ENCODE measurements around the gene CDKN1C. TPM values are rescaled to one million over a fixed set of nuclear protein-coding genes. Genes with fewer than 3 reads are reported as not detected.

The CDKN1C gene
- total RNA-seq, 1 donor from 2014 or later, result 67.3 TPM

DNA sequence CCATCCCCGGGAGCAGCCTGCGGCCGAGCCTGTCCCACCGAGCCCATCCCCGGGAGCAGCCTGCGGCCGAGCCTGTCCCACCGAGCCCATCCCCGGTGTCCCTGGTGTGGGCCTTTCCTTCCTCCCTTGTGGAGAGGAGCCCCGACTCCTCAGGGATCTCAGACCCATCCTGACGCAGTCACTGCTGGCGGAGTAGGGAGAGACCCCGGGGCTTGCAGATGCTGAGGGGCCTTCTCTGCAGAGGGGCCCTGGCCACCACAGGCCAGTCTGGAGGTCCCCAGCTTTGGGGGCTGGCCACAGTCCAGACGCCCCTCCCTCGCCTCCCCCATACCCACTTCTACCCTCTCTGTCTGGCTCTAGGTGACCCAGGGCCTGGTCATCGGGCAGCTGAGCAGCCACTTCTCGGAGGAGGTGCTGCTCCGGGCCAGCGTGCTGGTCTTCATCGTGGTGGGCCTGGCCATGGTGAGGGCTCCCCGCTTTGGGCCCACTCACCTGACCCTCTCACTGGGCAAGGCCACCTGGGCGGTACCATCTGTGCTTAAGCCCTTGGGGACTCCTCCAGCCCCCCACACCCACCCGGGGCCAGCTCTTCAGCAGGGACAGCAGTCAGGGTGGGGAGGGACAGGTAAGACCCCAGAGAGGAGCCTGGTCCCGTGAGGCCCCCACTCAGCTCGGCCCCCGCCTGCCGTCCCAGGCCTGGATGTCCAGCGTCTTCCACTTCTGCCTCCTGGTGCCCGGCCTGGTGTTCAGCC lies 36.3 kb upstream of the CDKN1C start:
- H3K4me1 ChIP-seq, result peaks cover 8% of the 10 kb centered on the region
- intact Hi-C loops (cut with DNase I), result no loop called here
- TF ChIP-seq POLR2AphosphoS5 (IDR thresholded peaks at IDR 0.05; ENCODE audit: insufficient read depth in 1 of 2, low read depth in 1 of 2) (no peak), CTCF (IDR thresholded peaks at IDR 0.05) (no peak), POLR2A (IDR thresholded peaks at IDR 0.05) (no peak)
- H3K27me3 ChIP-seq, result no peaks in the 10 kb centered on the region
- H3K27ac ChIP-seq, result no peak overlapping the region
- DNase-seq (ENCODE audit: extremely low spot score in 2 of 2), result no peak
- no peak overlapping the region for H3K4me3 ChIP-seq
- no peaks in the 10 kb centered on the region for H3K36me3 ChIP-seq
- H3K9me3 ChIP-seq, result no peaks in the 10 kb centered on the region

- Histone ChIP-seq H3K9me3 (no peaks in the 10 kb centered on the region), H3K27ac (no peak overlapping the region), H3K27me3 (no peaks in the 10 kb centered on the region), H3K4me1 (peaks cover 8% of the 10 kb centered on the region), H3K4me3 (no peak overlapping the region), H3K36me3 (no peaks in the 10 kb centered on the region)
- intact Hi-C loops (cut with DNase I), result no loop called here
- DNase-seq (ENCODE audit: extremely low spot score in 2 of 2), result no peak
- TF ChIP-seq POLR2AphosphoS5 (IDR thresholded peaks at IDR 0.05; ENCODE audit: insufficient read depth in 1 of 2, low read depth in 1 of 2) (no peak), CTCF (IDR thresholded peaks at IDR 0.05) (no peak), POLR2A (IDR thresholded peaks at IDR 0.05) (no peak)
Measured at GRCh38 chr11:2921261-2921660, 35.7 kb upstream of the CDKN1C start.

- H3K9me3 ChIP-seq, result no peaks in the 10 kb centered on the region
- no peak overlapping the region for H3K4me3 ChIP-seq
- intact Hi-C loops (cut with DNase I), result no loop called here
- no peak for TF ChIP-seq CTCF (IDR thresholded peaks at IDR 0.05)
- TF ChIP-seq POLR2A (IDR thresholded peaks at IDR 0.05), result no peak
- TF ChIP-seq POLR2AphosphoS5 (IDR thresholded peaks at IDR 0.05; ENCODE audit: insufficient read depth in 1 of 2, low read depth in 1 of 2), result no peak
- DNase-seq (ENCODE audit: extremely low spot score in 2 of 2), result no peak
- H3K27me3 ChIP-seq, result no peaks in the 10 kb centered on the region
- peaks cover 8% of the 10 kb centered on the region for H3K4me1 ChIP-seq
- H3K36me3 ChIP-seq, result no peaks in the 10 kb centered on the region
- H3K27ac ChIP-seq, result no peak overlapping the region
Measured at GRCh38 chr11:2920343-2920742, 34.8 kb upstream of the CDKN1C start.

GRCh38 chr11:2919837-2920236 lies 34.3 kb upstream of the CDKN1C start:
- Histone ChIP-seq H3K9me3 (no peaks in the 10 kb centered on the region), H3K4me1 (peaks cover 8% of the 10 kb centered on the region), H3K4me3 (no peak overlapping the region), H3K36me3 (no peaks in the 10 kb centered on the region), H3K27ac (no peak overlapping the region), H3K27me3 (no peaks in the 10 kb centered on the region)
- no peak for DNase-seq (ENCODE audit: extremely low spot score in 2 of 2)
- intact Hi-C loops (cut with DNase I), result no loop called here
- TF ChIP-seq POLR2AphosphoS5 (IDR thresholded peaks at IDR 0.05; ENCODE audit: insufficient read depth in 1 of 2, low read depth in 1 of 2), result no peak
- no peak for TF ChIP-seq POLR2A (IDR thresholded peaks at IDR 0.05)
- TF ChIP-seq CTCF (IDR thresholded peaks at IDR 0.05), result no peak

GRCh38 chr11:2919188-2919587 lies 33.6 kb upstream of the CDKN1C start:
- intact Hi-C loops (cut with DNase I), result no loop called here
- no peaks in the 10 kb centered on the region for H3K9me3 ChIP-seq
- no peaks in the 10 kb centered on the region for H3K36me3 ChIP-seq
- no peak overlapping the region for H3K4me3 ChIP-seq
- peaks cover 7% of the 10 kb centered on the region for H3K4me1 ChIP-seq
- no peak for DNase-seq (ENCODE audit: extremely low spot score in 2 of 2)
- no peak for TF ChIP-seq POLR2AphosphoS5 (IDR thresholded peaks at IDR 0.05; ENCODE audit: insufficient read depth in 1 of 2, low read depth in 1 of 2)
- no peak for TF ChIP-seq CTCF (IDR thresholded peaks at IDR 0.05)
- no peak for TF ChIP-seq POLR2A (IDR thresholded peaks at IDR 0.05)
- no peaks in the 10 kb centered on the region for H3K27me3 ChIP-seq
- no peak overlapping the region for H3K27ac ChIP-seq
